IPS-NIHi7 (cell line): ENCODE measurements around the gene GPR176.
"Not testable (repeated sequence)": the region's sequence is repeated elsewhere in the genome, so short reads cannot be mapped to it uniquely, and the experiment has no call there.

Experiments used
- DNase-seq: peaks from one replicate; pipeline ENCODE4 v3.0.0; 2012; ENCODE audit warnings: mixed read lengths; ENCODE audit errors: extremely low spot score

The GPR176 gene

GRCh38 chr15:39859636-39860035, 60.4 kb downstream of the GPR176 start:
- DNase-seq, result no peak

DNA sequence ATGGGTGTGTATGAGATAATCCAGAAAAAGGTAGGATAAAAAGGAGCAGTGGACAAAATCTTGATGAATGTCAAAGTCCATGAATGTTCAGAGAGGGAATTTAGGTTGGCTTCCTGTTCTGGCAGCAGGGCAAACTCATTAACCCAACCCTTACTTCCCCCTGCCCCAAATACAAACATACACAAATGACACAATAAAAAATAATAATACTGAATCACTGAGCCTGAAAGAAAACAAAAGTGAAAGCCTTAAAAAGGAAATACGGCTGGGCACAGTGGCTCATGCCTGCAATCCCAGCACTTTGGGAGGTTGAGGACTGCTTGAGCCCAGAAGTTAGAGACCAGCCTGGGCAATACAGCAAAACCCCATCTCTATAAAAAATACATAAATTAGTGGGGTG, 62.9 kb downstream of the GPR176 start:
- DNase-seq, result no peak

- DNase-seq, result no peak
Observed at GRCh38 chr15:39856357-39856756, 63.7 kb downstream of the GPR176 start.

DNA sequence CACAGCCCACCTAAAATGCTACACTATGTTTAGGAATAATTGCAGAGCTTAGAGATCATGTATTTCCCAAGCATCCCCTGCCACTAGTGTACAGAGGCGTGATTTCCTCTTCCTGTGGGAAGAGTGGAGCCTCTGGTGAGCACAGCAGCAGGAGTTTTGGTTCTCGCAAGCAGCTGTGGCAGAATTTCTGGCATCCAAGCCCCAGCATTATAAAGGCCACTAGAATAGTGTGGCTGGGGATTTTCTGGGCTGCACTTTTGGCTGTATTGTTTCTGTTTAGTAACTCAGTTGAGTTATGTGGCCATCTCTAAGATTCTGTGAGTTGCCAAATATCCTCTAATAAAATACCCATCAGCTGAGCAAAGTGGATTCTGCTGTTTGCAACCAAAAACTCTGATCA, 64.7 kb downstream of the GPR176 start:
- no peak for DNase-seq

DNA sequence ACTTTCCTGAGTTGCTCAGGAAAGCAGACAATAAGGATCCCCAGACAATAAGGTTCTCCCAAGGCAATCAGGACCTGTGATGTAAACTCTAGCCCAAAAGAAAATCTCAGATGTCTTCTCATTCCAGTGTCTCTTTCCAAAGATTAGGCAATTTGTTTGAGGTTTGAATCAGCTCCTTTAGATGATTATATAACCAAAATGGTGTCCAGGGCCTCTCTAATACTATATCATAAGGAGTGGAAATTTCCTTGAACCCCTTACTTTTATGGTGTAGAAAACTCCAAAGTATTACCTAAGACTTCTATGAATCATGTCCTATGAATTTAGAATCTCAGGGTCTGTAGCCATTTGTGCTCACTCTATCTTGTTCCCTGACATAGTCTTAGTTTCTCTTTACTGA, 65.9 kb downstream of the GPR176 start:
- no peak for DNase-seq

GRCh38 chr15:39852250-39852649, 67.8 kb downstream of the GPR176 start:
- no peak for DNase-seq

DNA sequence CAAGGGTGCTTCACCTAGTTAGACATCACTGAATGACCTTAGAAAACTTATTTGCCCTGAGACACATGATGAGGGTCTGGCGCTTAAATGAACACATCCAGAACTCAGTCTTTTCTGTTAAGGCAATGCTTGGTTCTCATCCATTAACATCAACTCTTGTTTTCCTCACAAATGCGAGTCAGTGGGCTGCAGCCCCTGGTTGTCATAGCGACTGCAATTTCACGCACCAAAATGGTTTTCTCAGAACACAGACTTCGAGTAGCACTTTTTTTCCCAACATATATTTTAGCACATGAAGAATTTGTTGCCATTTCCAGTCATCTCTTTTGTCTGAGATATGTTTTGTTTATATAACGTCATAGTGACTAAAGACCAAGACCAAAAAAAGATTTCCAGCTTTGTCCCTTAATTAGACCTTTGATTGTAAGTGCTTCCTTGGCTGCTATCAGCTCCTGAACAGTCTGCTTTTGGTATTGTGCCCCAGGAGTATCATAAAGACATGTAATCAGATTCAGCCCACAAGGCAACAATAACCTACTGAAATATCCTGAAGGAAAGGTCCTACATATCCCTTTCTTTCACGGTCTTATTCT, 68.5 kb downstream of the GPR176 start:
- DNase-seq, result no peak

DNA sequence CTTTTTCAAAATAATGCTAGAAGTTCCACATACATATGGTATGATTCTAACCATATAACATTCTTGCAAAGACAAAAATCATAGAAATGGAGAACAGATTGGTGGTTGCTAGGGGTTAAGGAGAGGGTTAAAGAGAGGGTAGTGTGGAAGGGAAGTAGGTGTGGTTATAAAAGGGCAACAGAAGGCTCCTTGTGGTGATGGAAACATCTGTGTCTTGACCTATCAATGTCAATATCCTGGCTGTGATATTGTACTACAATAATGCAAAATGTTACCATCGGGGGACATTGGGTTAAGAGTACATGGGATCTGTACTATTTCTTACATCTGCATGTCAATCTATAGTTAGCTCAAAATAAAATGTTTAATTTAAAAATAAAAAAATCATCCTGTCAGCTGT, 69.6 kb downstream of the GPR176 start:
- DNase-seq, result no peak

GRCh38 chr15:39846108-39846507, 74.0 kb downstream of the GPR176 start:
- DNase-seq, result no peak

GRCh38 chr15:39845582-39845981, 74.5 kb downstream of the GPR176 start:
- DNase-seq, result no peak

DNA sequence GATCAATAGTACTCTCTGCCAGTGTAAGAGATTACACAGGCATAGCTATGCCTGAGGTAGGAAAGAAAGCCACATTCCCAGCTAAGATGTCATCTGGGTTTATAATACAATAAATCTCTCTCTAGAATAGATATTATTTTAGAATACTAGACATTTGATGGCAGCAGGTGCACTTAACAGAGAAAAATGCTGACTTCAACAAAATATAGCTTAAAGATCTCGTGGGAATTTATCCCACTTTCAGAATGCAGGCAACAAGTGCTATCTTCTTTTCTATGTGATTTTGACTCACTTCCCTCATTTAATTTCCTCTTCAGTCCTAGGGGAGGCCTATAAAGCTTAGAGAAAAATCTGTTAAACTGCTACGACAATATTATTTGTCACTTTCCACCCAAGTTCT, 76.5 kb downstream of the GPR176 start:
- DNase-seq, result no peak

DNA sequence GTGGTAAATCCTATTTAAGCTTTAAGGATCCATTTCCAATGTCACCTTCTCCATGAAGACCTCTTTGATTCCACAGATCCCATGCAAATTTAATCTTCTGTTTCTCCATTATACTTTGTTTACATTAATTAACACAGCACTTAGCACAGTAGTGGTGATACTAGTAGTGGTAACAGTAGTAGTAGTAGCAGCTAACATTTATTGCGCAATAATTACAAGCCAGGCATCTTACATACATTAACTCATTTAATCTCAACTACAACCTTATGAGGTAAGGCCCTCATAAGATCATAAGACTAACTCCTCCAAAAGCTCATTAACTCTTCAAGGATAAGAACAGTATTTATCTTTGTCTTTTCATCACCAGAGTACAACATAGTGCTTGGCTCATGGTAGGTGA, 82.6 kb downstream of the GPR176 start:
- no peak for DNase-seq

GRCh38 chr15:39835550-39835949, 84.5 kb downstream of the GPR176 start:
- no peak for DNase-seq

DNA sequence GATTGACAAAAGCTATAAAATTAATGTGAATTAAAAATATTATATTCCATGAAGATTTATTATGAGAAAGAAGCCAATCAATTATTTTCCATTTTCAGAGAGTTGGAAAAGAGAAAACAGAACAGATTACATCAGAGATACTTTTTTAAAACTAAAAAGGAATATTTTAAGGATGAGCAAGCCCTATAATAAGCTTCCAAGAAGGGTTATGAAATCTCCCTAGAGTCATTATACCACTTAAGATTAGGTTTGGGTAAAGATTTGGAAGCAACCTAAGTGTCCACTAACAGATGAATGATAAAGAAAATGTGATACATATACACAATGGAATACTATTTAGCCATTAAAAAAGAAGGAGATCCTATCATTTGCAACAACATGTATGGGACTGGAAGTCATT, 85.8 kb downstream of the GPR176 start:
- no peak for DNase-seq

DNA sequence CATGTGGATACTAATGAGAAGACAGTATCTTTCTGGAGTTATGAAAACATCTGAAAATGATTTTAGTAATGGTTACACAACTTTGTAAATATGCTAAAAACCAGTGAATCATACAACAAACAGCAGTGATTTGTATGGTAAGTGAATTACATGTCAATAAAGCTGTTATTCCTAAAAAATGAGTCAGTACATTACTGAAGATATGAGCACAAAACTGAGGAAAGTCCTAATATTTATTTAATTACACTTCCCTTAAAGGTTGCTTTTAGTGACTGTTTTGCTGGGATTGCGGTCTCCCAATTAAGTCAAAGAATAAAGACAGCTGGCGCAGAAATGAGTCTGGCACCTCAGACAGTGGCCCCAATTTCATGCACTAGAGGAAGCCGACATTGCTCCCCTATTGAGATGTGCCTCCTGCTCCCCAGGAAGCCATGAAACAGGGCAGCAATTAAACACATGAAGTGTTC, 86.5 kb downstream of the GPR176 start:
- no peak for DNase-seq

DNA sequence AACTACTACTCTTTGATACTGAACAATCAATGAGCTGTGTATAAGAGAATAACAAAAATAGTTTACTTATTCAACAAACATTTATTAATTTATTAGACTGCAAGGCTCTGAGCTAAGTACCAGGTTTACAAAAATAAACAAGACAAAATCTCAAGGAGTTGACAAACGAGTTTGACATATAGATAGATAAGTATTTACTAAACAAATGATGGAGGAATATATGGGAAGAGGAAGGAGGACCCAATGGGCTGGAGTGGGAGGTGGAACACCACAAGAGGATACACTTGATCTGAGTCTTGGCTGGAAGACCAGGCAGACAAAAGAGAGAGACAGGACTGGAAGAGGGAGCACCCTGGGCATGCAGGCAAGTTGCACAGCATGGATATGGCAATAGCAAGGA, 89.9 kb downstream of the GPR176 start:
- DNase-seq, result no peak

DNA sequence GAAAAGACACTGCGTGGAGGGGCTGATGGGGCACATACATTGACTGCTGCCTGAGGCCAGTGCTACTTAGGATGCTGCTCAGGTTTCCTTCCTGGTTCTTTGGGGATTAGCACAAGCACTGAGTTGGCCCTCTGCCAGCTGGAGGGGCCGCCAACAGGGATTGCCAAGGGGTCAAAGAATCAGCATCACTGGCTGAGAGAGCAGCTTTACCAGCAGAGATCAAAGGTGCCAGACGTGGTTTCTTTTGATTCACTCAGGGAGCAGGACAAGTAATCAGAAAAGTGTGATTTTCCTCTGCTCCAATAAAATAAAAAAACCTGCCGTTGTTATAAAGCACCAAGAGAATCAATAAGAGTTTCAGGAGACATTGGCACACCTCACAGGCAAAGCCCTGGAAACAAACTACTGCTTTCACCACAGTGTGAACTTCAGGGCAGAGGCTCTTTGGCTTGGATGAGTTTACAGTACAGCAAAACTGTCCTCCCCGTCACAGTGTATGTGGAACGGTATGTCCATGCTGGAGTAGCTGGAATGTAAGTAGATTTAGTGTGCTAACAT, 91.6 kb downstream of the GPR176 start:
- DNase-seq, result no peak

DNA sequence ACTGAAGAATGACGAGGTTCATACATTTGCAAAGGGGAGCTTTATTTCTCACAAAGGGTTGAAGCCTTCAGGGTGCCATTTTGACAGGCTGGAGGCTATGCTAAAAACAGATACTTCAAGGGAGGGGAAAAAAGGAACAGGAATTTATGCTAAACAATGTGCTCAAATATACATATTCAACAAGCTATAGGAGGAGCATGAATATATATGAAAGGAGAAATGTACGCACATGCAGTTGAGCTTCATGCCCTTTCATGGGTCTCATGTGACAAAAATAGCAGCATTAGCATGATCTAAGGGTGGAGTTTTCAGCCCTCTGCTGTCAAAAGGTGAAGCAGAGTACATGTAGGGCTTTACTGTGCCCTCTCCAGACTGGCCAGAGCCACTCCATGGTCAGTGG, 93.1 kb downstream of the GPR176 start:
- DNase-seq, result no peak

DNA sequence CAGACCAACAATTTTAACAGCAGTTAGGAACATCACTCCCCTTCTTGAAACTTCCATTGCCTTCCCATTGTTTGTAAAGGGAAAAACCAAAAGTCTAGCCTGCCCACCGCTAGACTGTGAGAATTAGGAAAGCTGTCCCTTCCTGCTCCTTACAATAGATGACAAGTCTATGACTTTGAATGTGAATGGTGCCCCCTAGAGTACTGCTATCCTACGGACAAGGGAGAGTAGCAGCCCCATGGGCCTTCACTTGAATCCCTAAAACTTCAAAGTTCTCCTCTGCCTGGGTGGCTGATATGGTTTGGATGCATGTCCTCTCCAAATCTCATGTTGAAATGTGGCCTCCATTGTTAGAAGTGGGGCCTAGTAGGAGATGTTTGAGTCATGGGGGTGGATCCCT, 96.4 kb downstream of the GPR176 start:
- no peak for DNase-seq

- no peak for DNase-seq
Observed at GRCh38 chr15:39820050-39820602, 99.9 kb downstream of the GPR176 start.

- DNase-seq, result no peak
Observed at GRCh38 chr15:39819533-39819932, 100.5 kb downstream of the GPR176 start.

DNA sequence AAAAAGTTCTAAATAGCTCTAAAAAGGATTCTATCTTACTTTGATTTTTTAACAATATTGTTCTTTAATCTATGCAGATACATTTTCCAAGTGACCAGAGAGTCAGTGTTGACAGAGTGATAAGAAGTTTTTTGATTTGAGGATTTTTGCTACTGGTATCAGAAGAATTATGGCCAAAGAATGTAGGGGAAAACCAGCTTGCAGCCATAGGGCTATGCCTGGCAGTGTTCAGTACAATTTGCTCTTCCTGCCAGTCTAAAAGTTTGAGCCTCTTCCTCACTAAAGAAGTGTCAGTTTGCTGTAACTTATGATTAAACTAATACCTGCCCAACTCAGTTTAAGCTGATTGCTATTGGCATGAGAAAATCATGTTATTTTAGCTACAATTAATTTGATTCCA, 102.2 kb downstream of the GPR176 start:
- no peak for DNase-seq

- DNase-seq, result no peak
Observed at GRCh38 chr15:39814489-39814888, 105.6 kb downstream of the GPR176 start.

DNA sequence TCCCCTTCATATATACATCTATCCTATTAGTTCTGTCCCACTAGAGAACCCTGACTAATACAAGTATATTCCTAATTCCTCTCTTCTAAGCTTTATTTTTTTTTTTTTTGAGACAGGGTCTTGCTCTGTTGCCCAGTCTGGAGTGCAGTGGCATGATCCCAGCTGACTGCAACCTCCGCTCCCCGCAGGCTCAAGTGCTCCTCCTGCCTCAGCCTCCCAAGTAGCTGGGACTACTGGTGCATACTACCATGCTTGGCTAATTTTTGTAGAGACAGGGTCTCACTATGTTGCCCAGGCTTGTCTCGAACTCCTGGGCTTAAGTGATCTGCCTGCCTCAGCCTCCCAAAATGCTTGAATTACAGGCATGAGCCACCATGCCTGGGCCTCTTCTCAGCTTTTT, 107.4 kb downstream of the GPR176 start:
- DNase-seq, result not testable (repeated sequence)
